Stimulated activated CD4-positive, alpha-beta T cell treated with anti-CD3 and anti-CD28 coated beads, Interleukin-1b, Interleukin-23, amount 100 ng/mL, for 48 hours (primary cell): Measurements from ENCODE around the gene ZNF277.
"Not testable (repeated sequence)": the region's sequence is repeated elsewhere in the genome, so short reads cannot be mapped to it uniquely, and the experiment has no call there.

Experiments
- DNase-seq: peaks from one replicate; pipeline ENCODE4 v3.0.0-alpha.2; 2020

ZNF277 gene

DNA sequence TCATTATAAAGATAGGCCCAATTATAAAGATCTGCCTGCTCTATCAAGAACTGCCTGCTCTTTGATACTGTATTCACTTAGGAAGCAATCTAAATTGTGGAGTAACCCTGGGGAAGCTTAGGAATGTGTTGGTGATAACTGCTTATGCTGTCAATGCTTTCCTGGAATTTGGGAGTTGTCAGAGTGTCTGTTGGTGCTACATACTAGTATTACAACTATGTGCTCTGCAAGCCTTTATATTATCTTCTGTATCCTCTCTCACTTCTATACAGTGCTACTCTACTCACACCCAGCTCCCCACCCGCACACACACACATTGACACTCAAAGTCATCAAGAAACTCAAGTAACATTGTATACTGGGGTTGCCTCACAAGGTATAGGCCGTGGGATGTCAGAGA, 6.1 kb downstream of the ZNF277 start:
- no peak for DNase-seq

GRCh38 chr7:112213735-112214134, 7.2 kb downstream of the ZNF277 start:
- DNase-seq: no peak

DNA sequence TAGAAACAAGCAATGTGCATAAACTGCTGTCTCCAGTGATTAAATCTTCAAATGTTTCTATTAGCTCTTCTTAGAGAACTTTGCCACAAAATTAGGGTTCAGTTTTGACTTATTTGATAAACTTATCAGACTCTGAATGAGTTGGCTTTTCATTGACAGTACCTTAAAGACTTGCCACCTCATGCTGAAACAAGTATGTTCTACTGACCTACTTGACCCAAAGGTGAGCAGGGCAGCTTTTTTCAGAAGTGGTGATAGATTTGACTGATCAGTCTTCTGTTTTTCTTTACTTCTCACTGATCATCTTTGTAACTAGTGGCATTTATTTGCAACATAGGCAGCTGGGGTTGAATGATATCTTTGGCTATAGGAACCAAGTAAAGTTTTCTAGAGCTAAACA, 7.8 kb downstream of the ZNF277 start:
- DNase-seq: no peak

DNA sequence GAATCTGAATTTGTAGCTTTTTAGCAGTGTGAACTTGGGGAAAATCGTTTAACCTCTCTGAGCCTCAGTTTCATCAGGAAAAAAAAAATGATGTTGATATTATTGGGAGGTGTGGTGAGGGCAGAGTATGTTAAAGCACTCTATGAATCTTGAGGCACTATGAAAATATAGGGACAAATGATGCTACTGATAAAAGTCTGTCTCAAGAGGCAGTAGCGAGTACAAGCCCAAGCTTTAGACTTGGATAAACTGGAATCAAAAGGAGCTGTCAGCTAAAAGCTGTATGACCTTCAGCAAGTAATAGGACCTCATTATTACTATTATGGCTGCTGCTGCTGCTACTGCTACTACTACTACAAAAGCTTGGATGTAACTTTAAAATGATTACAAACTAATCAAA, 8.4 kb downstream of the ZNF277 start:
- DNase-seq: no peak

- DNase-seq: no peak
Measured at GRCh38 chr7:112215787-112216186, 9.3 kb downstream of the ZNF277 start.

DNA sequence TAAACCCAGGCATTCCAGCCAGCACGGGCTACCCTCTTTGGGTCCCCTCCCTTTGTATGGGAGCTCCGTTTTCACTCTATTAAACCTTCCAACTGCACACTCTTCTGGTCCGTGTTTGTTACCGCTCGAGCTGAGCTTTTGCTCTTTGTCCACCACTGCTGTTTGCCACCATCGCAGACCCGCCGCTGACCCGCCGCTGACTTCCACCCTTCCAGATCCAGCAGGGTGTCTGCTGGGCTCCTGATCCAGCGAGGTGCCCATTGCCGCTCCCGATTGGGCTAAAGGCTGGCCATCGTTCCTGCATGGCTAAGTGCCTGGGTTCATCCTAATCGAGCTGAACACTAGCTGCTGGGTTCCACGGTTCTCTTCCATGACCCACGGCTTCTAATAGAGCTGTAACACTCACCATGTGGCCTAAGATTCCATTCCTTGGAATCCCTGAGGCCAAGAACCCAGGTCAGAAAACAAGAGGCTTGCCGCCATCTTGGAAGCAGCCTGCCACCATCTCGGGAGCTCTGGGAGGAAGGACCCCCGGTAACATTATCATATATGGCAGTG, 14.5 kb downstream of the ZNF277 start:
- no peak for DNase-seq

DNA sequence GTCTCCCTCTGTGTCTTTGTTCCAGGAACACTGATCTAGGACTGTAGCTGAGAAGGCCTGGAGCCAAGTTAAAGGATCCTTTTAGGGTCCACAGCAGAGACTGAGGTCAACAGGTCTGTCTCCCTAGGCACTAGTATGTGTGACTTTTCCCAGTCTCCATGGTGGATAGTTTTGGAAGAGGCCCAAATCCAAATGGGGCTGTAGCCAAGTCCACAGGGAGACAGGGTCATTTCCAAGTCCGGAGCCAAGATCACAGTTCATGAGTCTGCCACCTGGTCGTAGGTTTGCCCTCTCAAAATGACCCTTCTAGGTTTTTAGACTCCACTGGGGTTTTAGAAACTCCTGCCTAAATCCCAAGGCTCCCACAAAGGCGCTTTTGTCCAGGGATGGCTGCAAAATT, 16.8 kb downstream of the ZNF277 start:
- DNase-seq: no peak

DNA sequence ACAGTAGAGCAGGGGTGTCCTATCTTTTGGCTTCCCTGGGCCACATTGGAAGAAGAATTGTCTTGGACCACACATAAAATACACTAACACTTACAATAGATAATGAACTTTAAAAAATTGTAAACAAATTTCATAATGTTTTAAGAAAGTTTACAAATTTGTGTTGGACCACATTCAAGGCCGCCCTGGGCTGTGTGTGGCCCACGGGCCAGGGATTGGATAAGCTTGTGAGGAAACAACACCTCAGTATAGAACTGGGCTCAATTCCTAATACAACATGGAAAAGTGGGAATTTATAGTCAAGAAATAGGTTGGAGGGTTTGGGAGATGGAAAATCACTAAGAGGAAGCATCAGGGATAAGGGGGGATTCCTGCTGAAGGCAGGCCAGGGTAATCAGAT, 17.7 kb downstream of the ZNF277 start:
- DNase-seq: no peak

DNA sequence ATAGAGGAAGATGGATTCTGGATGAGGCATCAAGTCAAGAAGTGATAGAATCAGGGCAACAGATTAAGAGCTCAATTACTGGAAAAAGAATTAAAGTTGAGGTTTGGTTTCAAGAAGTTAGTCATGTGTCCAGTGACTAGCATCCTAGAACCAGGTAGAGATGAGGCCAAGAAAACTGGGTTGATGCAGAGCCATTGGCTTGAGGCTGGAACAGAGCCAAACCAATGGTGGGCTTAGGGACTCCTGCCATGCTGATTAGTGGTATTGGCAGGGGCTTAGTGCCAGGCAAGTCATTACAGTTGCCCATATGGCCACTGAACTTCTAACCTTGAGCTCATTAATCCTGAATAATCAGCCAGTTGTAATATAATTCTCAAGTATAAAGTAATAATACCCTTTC, 18.5 kb downstream of the ZNF277 start:
- no peak for DNase-seq

- no peak for DNase-seq
Measured at GRCh38 chr7:112226701-112227276, 20.3 kb downstream of the ZNF277 start.

GRCh38 chr7:112228632-112229031, 22.1 kb downstream of the ZNF277 start:
- DNase-seq: no peak

- no peak for DNase-seq
Measured at GRCh38 chr7:112232212-112232978, 25.9 kb downstream of the ZNF277 start.

- DNase-seq: no peak
Measured at GRCh38 chr7:112233048-112233697, 26.7 kb downstream of the ZNF277 start.

DNA sequence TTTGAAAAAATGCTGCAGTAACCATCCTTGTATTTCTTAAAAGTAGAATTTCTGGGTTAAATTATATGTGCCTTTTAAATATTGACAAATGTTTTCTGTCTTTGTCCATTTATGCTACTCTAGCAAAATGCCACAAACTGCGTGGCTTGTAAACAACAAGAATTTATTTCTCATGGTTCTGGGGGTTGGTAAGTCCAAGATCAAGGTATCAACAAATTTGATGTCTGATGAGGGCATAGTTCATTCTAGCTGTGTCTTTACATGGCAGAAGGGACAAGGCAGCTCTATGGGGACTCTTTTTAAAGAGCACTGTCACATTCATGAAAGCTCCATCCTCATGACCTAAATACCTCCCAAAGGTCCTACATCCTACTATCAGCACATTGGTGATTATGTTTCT, 27.7 kb downstream of the ZNF277 start:
- no peak for DNase-seq

DNA sequence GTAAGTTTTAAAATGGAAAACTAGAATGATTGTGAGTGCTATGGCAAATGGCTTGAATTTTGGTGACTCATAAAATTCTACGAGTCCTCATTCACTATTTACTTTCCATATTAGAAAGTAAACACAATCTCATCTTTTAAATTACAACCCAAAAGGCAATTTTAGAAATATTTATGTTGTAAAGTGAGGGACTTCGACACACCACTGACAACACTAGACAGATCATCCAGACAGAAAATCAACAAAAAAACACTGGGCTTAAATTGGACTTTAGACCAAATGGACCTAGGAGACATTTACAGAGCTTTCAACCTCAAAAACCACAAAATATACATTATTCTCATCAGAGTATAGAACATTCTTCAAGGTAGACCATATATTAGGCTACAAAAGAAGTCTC, 30.1 kb downstream of the ZNF277 start:
- DNase-seq: no peak

GRCh38 chr7:112238330-112238729, 31.8 kb downstream of the ZNF277 start:
- DNase-seq: no peak

DNA sequence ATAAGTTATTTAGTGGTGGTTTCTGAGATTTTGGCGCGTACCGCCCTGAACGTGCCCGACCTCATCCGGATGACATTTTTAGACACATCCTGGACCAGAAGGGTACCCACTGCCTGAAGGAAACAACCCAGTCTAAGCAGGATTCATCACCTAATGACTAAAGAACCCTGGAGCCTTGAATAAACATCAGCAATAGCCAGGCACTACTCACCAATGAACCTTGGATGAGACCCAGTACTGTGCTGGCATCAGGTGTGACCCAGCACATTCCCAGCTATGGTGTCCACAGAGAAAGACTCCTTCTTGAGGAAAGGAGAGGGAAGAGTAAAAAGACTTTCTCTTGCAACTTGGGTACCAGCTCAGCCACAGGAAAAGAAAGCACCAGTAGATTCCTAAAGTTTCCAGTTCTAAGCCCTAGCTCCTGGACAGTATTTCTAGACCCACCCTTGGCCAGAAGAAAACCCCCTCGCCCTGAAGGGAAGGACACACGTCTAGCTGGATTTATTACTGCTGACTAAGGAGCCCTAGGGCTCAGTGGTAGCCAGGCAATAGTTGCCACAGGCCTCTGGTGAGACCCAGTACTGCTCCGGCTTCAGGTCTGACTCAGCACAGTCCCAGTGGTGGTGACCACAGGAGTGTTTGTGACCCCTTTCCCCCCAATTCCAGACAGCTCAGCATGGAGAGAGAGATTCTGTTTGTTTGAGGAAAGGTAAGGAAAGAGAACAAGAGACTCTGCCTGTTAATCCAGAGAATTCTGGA, 32.5 kb downstream of the ZNF277 start:
- DNase-seq: no peak

GRCh38 chr7:112248598-112248997, 42.1 kb downstream of the ZNF277 start:
- DNase-seq: no peak

DNA sequence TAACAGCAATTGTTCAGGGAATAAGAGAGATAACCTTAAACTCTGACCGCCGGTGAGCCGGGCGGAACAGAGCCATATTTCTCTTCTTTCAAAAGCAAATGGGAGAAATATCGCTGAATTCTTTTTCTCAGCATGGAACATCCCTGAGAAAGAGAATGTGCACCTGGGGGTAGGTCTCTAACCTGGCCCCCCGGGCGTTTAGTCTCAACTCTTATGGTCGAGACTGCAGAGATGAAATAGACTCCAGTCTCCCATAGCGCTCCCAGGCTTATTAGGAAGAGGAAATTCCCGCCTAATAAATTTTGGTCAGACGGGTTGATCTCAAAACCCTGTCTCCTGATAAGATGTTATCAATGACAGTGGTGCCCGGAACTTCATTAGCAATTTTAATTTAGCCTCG, 43.5 kb downstream of the ZNF277 start:
- not testable (repeated sequence) for DNase-seq

DNA sequence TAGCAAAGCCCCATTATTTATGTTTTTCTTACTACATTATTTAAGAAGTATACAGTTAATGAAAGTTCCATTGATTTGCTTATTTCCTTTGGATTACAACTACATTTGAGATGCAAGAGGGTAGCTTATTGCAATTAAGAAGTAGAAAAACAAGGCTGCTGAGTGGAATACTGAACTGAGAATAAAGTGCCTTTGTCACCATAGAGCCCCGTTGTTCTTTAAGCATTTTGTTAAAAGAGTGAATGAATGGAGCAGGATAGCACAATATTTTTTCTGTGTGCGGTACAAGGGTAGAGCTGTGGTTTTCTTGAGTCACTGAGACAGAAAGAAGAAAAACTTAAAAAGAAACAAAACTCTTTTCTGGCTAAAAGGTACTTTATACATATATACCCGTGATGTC, 45.6 kb downstream of the ZNF277 start:
- no peak for DNase-seq

- no peak for DNase-seq
Measured at GRCh38 chr7:112252691-112253090, 46.2 kb downstream of the ZNF277 start.

DNA sequence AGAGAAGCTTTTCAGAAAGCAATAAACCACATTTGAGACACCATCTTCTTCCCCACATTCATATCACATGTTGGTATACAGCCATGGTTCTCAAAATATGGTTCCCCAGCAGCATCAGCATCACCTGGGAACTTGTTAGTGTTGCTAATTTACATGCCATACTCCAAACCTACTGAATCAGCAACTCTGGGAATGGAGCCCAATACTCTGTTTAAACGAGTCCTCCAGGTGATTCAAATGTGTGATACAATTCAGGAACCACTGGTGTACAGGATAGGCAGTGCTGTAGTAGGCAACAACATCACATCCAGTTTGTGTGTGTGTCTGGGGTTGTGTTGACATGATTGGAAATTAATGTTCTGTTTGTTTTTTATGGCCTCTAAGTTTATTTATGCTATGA, 47.7 kb downstream of the ZNF277 start:
- no peak for DNase-seq

DNA sequence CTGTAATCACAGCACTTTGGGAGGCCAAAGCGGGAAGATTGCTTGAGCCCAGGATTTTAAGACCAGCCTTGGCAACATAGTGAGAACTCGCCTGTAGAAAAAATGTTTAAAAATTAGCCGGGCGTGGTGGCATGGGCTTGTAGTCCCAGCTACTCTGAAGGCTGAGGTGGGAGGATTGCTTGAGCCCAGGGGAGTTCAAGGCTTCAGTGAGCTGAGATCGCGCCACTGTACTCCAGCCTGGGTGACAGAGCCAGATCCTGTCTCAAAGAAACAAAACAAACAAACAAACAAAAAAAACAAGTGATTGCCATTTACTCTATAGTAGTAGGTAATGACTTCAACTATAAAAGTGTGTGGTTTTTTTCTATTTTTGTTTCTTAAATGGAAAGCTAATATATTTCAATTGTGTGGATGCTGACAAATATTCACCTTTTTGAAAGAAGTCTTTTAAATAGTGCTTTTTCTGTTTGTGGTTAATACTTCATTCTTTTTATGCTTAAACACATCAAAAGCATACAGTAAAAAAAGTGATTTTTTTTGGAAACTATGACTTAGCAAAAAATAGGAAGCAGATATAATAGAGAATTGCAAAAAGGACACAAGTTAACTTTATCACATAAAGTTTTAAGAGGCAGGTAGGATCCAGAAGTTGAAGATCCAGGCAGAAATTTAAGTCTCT, 48.4 kb downstream of the ZNF277 start:
- DNase-seq: no peak
